Measurements from ENCODE around the gene AXIN1.
"Not testable (repeated sequence)": the region's sequence is repeated elsewhere in the genome, so short reads cannot be mapped to it uniquely, and the experiment has no call there.

AXIN1 gene

GRCh38 chr16:279531-279930 lies 73.0 kb downstream of the AXIN1 start:
- DNase-seq, result no peak

GRCh38 chr16:278863-279366 lies 73.6 kb downstream of the AXIN1 start:
- no peak for DNase-seq

GRCh38 chr16:276426-277077 lies 76.0 kb downstream of the AXIN1 start:
- no peak for DNase-seq

GRCh38 chr16:275786-276232 lies 76.7 kb downstream of the AXIN1 start, which contains the start of gene RGS11:
TSS of gene RGS11 (minus strand) at chr16:275944. CDS start at chr16:275911, 33 bp downstream.
- DNase-seq, result no peak

GRCh38 chr16:275041-275641 lies 77.4 kb downstream of the AXIN1 start:
- DNase-seq, result no peak

GRCh38 chr16:273547-274421 lies 78.7 kb downstream of the AXIN1 start:
- DNase-seq, result no peak

DNA sequence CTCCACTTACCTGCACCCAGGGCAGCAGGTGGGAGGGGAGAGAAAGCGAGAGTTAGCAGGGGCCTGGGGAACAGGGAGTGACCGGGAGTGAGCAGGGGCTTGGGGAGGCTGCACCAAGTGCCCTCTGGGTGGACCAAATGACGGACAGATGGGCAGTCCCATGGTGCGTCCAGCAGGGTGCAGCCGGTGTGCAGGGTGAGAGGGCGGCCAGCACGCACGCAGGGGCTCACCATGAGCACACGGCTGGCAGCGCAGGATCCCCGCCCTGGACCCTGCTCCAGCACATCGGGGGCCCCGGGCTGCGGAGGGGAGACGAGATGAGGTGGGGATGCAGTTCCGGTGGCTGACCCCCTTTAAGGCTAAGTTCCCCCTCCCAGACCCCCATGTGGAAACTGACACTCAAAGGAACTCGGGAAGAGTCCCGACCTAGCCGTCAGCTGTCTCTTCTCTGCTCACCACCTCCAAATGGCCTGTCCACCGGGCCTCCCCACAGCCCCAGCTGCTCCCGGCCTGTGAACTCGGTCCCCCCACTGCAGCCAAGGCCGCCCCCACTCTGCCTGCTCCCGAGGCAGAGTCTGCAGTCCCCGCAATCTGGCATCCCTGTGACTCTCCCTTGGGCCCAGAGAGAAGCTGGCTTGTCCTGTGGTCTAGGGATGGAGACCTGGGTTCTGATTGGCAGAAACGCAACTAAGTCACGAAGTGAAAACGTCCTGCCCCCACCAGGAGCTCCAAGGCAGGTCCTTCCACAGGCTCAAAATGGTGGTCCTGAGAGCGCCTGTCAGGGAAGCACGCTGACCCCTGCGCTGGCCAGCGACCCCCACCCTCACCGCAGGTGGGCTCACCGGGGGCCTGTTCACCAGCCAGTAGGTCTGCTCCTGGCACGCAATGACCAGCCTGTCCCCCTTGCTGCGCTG lies 79.6 kb downstream of the AXIN1 start:
- DNase-seq, result no peak

- no peak for DNase-seq
Observed at GRCh38 chr16:270381-271255, 81.9 kb downstream of the AXIN1 start.

- DNase-seq, result no peak
Observed at GRCh38 chr16:269061-269796, 83.3 kb downstream of the AXIN1 start.

GRCh38 chr16:268141-269053 lies 84.1 kb downstream of the AXIN1 start:
- DNase-seq, result no peak

GRCh38 chr16:267562-267961 lies 85.0 kb downstream of the AXIN1 start:
- DNase-seq, result not testable (repeated sequence)

DNA sequence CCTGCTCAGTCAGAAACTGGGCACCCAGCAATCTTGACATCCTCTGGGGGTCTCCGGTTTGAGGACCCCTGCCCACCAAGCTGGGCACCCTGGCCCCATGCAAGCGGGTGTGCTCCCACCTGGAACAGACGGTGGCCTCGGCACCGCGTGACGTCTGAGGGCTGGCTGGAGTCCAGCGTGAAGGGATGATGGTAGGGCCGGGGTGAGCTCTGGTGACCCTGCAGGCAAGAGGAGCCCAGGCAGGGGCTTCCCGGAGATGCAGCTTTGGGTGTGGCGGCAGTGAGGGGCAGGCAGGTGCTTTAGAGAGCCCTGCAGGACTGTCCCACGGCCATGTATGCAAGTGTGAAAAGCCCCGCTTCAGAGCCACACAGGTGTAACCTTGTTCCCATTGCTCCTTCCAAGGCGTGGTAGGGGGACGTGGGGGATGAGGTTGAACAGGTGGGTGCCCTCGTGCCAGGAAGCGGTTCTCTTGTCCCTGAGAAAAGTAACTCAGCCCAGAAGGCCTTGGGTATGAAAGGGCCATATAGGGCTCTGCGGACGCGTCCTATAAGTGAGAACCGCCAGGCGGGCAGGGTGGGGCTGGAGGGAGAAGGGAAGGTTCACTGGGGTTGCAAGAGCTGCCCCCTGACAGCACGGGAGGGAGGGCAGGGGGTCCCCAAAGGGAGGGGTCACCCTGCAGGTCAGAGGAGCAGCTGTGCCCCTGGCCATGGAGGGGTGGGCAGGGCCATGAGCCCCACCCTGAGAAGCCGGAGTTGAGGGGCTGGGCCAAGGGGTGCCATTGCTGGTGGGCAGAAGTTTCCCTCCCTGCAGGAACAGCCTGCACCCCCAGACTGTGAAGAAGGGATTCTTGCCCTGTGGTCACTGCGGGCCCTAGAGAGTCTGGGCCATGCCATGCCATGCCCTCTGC lies 86.0 kb downstream of the AXIN1 start:
- no peak for DNase-seq

DNA sequence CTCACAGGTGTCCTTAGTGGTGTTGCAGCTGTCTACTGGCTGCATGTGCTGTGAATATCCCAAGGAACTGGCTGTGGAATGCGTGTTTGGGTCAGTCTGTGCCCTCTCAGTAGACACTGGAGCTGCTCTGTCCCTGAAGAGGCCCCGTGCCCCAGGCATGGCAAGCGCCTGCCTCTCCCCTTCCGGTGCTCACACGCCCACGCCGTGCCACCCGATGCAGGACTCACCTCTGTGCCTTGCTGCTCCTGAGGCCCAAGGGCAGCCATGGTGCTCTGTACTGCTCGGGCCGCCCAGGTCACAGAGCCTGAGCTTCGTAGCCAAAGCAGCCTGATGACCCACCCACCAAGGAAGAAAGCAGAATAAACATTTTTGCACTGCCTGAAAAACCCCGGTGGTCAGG lies 86.8 kb downstream of the AXIN1 start:
- no peak for DNase-seq

GRCh38 chr16:265002-265529 lies 87.5 kb downstream of the AXIN1 start:
- no peak for DNase-seq

DNA sequence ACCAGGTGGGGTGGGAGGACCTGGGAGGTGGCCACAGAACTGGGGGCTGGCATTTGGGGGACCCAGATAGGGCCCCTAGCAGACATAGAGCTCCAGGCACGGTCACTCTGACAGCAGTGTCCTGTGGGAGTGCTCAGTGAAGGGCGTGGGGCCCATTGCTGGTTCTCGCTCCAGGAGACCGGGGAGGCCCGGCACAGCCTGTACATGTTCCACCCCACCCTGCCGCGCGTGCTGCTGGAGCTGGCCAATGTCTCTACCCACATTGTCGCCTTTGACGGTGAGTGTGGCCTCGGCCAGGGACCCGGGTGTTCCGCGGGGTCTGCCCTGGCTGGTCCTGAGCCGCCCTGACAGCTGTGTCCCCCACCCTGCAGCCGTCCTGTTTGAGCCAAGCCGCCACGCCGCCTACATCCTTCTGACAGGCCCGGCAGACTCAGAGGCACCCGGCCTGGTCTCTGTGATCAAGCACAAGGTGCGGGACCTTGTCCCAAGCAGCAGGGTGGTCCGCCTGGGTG lies 88.0 kb downstream of the AXIN1 start:
- DNase-seq, result no peak

GRCh38 chr16:263944-264343 lies 88.6 kb downstream of the AXIN1 start:
- no peak for DNase-seq

- no peak for DNase-seq
Observed at GRCh38 chr16:263182-263774, 89.2 kb downstream of the AXIN1 start.
